ENCODE results near the gene USP9X.
"Not testable (repeated sequence)": the region's sequence is repeated elsewhere in the genome, so short reads cannot be mapped to it uniquely, and the experiment has no call there.

USP9X gene

GRCh38 chrX:41084893-41085511 lies at the start of gene USP9X:
USP9X (plus strand) TSS chrX:41085445; CDS start chrX:41123629, 38,184 bp downstream.
- no peak for DNase-seq (ENCODE audit: low read depth)

GRCh38 chrX:41035582-41035981 lies 49.7 kb upstream of the USP9X start:
- no peak for DNase-seq (ENCODE audit: low read depth)

- no peak for DNase-seq (ENCODE audit: low read depth)
These were observed 48.4 kb upstream of the USP9X start for GRCh38 chrX:41036668-41037326.

GRCh38 chrX:41043196-41043595 lies 42.0 kb upstream of the USP9X start:
- DNase-seq (ENCODE audit: low read depth): no peak

GRCh38 chrX:41043674-41044345 lies 41.4 kb upstream of the USP9X start:
- DNase-seq (ENCODE audit: low read depth): no peak

- DNase-seq (ENCODE audit: low read depth): no peak
These were observed 39.2 kb upstream of the USP9X start for GRCh38 chrX:41045960-41046567.

- no peak for DNase-seq (ENCODE audit: low read depth)
These were observed 37.2 kb upstream of the USP9X start for GRCh38 chrX:41047878-41048534.

- no peak for DNase-seq (ENCODE audit: low read depth)
These were observed 34.9 kb upstream of the USP9X start for GRCh38 chrX:41050359-41050758.

DNA sequence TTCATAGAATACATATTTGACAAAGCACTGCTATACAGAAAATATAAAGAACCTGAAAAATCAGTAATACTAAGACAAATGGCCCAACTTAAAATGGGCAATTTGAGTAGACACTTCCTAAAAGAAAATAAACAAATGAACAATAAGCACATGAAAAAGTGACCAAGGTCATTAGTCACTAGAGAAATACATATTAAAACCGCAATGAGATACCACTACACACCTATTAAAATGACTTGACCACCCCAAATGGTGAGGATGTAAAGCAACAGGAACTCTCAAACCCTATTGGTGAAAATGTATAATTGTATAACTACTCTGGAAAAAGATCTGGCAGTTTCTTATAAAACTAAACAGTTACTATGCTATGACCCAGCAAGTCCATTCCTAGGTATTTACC lies 34.0 kb upstream of the USP9X start:
- no peak for DNase-seq (ENCODE audit: low read depth)

GRCh38 chrX:41055740-41056139 lies 29.5 kb upstream of the USP9X start:
- no peak for DNase-seq (ENCODE audit: low read depth)

- DNase-seq (ENCODE audit: low read depth): not testable (repeated sequence)
These were observed 22.0 kb upstream of the USP9X start for GRCh38 chrX:41063276-41063675.

GRCh38 chrX:41064018-41064417 lies 21.2 kb upstream of the USP9X start:
- DNase-seq (ENCODE audit: low read depth): no peak

DNA sequence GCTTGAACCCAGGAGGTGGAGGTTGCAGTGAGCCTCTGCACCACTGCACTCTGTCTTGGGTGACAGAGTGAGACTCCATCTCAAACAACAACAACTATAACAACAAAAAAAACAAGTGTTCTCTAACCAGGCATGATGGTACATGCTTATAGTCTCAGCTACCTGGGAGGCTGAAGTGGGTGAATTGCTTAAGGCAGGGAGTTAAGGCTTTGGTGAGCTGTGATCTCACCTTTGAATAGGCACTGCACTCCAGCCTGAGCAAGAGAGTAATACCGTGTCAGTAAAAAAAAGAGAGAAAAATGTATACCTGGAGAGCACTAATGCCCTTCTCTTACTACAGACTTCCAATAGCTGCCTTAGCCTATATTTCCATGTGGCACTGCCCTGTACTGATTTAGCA lies 18.9 kb upstream of the USP9X start:
- DNase-seq (ENCODE audit: low read depth): no peak

DNA sequence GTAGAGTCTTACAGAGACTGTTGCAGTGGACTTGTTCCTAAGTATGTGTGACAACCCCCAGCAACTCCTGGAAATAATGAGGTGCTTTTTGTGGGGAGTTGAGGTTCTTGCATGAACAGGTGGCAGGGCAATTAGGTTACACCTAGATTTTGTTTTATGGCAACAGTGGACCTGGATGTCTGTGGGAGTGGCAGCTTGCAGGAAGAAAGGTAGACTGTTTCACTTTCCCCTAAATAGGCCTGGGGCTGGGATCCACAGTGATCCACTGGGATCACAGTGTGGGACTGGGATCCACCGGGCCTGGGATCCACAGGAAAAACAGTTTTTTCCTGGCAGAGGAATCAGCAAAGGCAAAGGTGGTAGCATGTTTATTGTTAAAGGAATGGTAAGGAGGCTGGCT lies 18.3 kb upstream of the USP9X start:
- DNase-seq (ENCODE audit: low read depth): no peak

DNA sequence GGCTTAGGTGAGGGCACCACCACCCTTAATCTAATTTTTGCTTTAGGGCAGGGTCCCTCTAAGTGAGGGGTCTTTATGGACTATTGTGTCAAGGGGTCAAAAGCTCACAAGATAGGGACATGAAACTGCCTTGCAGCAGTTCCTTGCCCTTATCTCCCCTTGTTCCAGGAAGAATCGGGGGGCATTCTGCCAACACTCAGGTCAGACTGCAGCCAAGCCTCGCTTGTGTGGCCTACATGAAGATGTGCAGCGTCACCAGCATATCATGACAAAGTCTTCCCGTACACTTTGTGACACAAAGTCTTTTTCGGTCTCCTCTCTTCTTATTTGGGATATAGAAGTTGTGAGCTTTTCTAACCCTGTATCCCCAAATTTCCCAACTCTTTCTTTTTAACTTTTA lies 17.5 kb upstream of the USP9X start:
- no peak for DNase-seq (ENCODE audit: low read depth)

DNA sequence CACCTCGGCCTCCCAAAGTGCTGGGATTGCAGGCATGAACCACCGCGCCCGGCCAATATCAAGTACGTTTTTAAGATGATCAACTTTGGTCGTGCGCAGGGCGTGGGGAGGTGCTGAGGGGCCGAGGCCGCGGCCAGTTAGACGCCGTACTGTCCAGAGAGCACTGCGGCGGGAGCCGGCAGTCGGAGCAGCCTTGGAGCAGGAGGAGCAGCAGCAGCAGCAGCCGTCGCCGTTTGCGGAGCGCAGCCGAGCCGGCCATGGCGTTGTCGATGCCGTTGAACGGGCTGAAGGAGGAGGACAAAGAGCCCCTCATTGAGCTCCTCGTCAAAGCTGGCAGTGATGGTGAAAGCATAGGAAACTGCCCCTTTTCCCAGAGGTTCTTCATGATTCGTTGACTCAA lies 8.5 kb upstream of the USP9X start:
- DNase-seq (ENCODE audit: low read depth): no peak

- DNase-seq (ENCODE audit: low read depth): no peak
These were observed 3.4 kb upstream of the USP9X start for GRCh38 chrX:41081821-41082220.

DNA sequence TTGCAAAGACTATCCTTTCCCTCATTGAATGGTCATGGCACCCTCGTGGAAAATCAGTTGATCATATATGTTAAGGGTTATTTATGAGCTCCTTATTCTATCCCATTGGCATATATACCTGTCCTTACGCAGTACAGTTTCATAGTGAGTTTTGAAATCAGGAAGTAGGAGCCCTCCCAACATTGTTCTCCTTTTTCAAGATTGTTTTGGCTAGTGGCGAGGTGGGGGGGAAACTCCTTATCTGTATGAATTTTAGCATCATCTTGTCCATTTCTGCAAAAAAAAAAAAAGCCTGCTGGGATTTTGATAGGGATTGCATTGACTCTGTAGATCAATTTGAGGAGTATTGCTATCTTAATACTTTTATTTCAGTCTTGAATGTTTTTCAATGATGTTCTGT lies 2.5 kb upstream of the USP9X start:
- no peak for DNase-seq (ENCODE audit: low read depth)

DNA sequence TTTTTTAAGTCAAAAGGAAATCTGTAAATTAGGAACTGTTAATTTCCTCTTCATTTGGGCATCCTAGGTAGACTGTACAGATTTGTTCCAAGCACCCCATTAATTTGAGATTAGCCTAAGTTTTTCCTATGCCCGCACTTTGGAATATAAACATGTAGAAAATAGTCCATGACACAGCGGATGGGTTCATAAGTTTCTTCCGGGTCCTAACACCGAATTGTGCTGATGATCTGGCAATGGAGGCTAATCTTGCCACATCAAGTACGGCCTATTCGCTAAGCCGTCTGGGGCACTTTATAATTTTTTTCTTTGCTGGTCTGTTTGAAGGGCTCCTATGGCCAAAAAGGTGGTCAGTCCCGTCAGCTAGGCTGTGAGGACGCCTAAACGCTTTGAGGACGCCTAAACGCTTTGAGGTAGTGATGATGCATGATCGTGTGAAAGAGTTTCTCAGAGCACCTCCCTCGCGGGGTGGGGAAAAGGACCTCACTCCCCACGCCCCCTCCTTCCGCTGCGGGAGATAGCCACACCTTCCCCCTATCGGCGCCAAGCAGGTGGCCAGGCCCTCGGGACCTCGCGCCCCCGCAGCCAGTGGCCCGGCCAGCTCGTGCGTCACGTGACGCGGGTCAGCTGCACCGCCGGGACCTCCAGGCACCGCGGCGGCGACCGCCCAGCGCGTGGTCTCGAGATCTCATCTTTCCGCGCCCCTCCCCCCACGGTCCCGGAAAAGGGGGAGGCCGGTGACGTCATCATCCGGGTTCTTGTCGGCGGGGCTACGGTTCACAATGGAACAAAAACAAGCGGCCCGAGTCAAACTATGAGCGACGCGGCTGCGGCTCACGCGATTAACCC lies 977 bp upstream of the USP9X start:
- peak; percentile 78 for DNase-seq (ENCODE audit: low read depth)

DNA sequence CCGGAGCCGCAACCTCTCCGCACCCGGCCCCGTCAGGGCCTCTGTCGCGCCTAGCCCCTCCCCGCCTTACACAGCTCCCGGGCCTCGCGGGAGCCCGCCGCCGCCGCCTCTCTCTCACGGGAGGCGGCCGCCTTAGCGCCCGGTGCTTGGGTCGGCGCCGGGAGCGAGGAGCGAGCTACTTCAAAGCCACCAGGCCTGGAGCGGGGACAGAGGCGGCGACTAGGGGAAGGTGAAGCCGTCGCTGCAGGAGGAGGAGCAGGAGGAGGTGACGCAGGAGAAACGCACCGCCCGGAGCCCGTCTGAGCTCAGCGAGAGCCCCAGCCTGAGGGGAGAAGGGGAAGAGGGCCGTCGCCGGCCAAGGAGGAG lies 250 bp downstream of the USP9X start:
- DNase-seq (ENCODE audit: low read depth): no peak

DNA sequence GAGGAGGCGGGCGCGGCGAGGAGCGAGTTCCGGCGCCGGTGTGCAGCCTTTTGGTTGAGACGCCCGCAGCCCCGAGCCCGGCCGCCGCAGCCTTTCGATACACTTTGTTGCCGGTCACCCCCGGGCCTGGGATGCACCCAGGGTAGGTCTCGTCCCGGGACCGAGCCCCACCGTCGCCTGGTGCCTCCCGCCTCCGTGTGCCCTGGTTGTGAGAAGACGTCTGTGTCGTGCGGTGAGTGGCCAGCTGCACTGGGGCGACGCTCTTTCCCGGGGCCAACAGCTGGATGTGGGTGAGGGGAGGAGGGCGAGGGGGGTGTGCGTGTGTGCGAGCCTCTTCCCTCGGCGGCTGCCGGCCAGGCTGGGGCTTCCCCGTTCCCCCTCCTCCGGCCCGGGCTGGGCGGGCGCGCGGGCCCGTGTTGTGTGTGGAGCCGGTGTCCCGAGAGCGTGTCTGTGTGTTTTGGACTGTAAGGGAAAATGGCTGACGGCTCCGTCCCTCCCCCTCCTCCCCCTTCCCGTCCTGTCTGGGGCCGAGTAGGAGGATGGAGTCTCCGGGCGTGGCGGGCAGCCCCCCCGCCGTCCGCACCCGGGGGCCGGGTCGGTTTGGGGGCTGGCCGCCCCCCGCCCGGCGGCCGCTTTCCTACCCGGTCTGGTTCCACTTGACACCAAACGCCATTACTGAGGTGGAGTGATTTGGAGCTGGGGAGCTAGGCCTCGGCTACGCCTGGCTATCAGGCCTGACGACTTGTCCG lies 807 bp downstream of the USP9X start:
- no peak for DNase-seq (ENCODE audit: low read depth)

Data from HS-27A (cell line).